Neutrophil (primary cell): ENCODE results near the gene PCDH1.

Experiments used
- H3K27ac ChIP-seq: fragments of 200-600 bp; sonication (generic); 2 replicates; pipeline ENCODE4 v1.5.1; 2016; ENCODE audit warnings: mild to moderate bottlenecking, moderate library complexity
- H3K27me3 ChIP-seq: fragments of 200-600 bp; sonication (generic); 2 replicates; pipeline ENCODE4 v1.6.0; 2016; ENCODE audit warnings: mild to moderate bottlenecking
- H3K36me3 ChIP-seq: fragments of 200-600 bp; sonication (generic); 2 replicates; pipeline ENCODE4 v1.5.1; 2017
- H3K4me1 ChIP-seq, 2 experiments: fragments of 200-600 bp in 1 of 2; sonication (generic) in 1 of 2; 1 replicate in 1 of 2; 2 replicates in 1 of 2; pipeline versions ENCODE4 v1.5.1 to v1.6.1; 2013 to 2016; ENCODE audit warnings: low read depth in 1 of 2, low read length in 1 of 2, mild to moderate bottlenecking in 1 of 2, moderate library complexity in 1 of 2; ENCODE audit not compliant: control insufficient read depth in 1 of 2, insufficient read depth in 1 of 2
- H3K4me3 ChIP-seq, 2 experiments: fragments of 200-600 bp in 1 of 2; sonication (generic) in 1 of 2; 1 replicate in 1 of 2; 2 replicates in 1 of 2; pipeline ENCODE4 v1.5.1; 2013 to 2016; ENCODE audit warnings: low read depth in 1 of 2, low read length in 1 of 2, mild to moderate bottlenecking in 1 of 2, moderate library complexity in 1 of 2
- H3K9me3 ChIP-seq: fragments of 200-600 bp; sonication (generic); 2 replicates; pipeline ENCODE4 v1.5.1; 2016
- CTCF ChIP-seq: fragments of 200-600 bp; sonication (generic); IDR thresholded peaks from 2 replicates; pipeline ENCODE4 v1.5.1; 2016; ENCODE audit warnings: antibody characterized with exemption

The PCDH1 gene

GRCh38 chr5:141867139-141867538 lies 11.1 kb downstream of the PCDH1 start:
- no peak for TF ChIP-seq CTCF
- H3K27ac ChIP-seq = no peak overlapping the region
- H3K9me3 ChIP-seq = no peaks in the 10 kb centered on the region
- no peaks in the 10 kb centered on the region for H3K4me1 ChIP-seq
- no peak overlapping the region for H3K4me3 ChIP-seq
- no peaks in the 10 kb centered on the region for H3K36me3 ChIP-seq
- H3K27me3 ChIP-seq = peaks cover 86% of the 10 kb centered on the region

- no peaks in the 10 kb centered on the region for H3K9me3 ChIP-seq
- H3K4me3 ChIP-seq = no peak overlapping the region
- no peaks in the 10 kb centered on the region for H3K36me3 ChIP-seq
- no peaks in the 10 kb centered on the region for H3K4me1 ChIP-seq
- TF ChIP-seq CTCF = no peak
- no peak overlapping the region for H3K27ac ChIP-seq
- H3K27me3 ChIP-seq = peaks cover 86% of the 10 kb centered on the region
Observed at GRCh38 chr5:141866096-141866495, 12.1 kb downstream of the PCDH1 start.

- Histone ChIP-seq H3K9me3 (no peaks in the 10 kb centered on the region), H3K4me3 (no peak overlapping the region), H3K36me3 (no peaks in the 10 kb centered on the region), H3K27me3 (peaks cover 83% of the 10 kb centered on the region), H3K27ac (no peak overlapping the region), H3K4me1 (no peaks in the 10 kb centered on the region)
- no peak for TF ChIP-seq CTCF
Observed at GRCh38 chr5:141865406-141865805, 12.8 kb downstream of the PCDH1 start.

GRCh38 chr5:141864371-141865370 lies 13.5 kb downstream of the PCDH1 start:
- H3K4me1 ChIP-seq = no peaks in the 10 kb centered on the region
- no peaks in the 10 kb centered on the region for H3K36me3 ChIP-seq
- H3K4me3 ChIP-seq = no peak overlapping the region
- peaks cover 83% of the 10 kb centered on the region for H3K27me3 ChIP-seq
- H3K9me3 ChIP-seq = no peaks in the 10 kb centered on the region
- TF ChIP-seq CTCF = no peak
- no peak overlapping the region for H3K27ac ChIP-seq

- no peaks in the 10 kb centered on the region for H3K36me3 ChIP-seq
- no peaks in the 10 kb centered on the region for H3K9me3 ChIP-seq
- H3K4me3 ChIP-seq = no peak overlapping the region
- H3K27ac ChIP-seq = no peak overlapping the region
- TF ChIP-seq CTCF = no peak
- peaks cover 83% of the 10 kb centered on the region for H3K27me3 ChIP-seq
- no peaks in the 10 kb centered on the region for H3K4me1 ChIP-seq
Observed at GRCh38 chr5:141863569-141864178, 14.5 kb downstream of the PCDH1 start.
